SK-N-MC (cell line): ENCODE data around the gene WNT4.

Experiments
- EZH2 ChIP-seq: fragments of 200-600 bp; sonication (generic); IDR thresholded peaks from one replicate; pipeline ENCODE4 v1.6.1; 2017; ENCODE audit warnings: antibody characterized with exemption
- POLR2AphosphoS5 ChIP-seq: IDR thresholded peaks from 2 replicates; pipeline ENCODE4 v1.6.1; 2012; ENCODE audit warnings: mild to moderate bottlenecking, low read depth, low read length, borderline replicate concordance

- TF ChIP-seq EZH2 (no peak), POLR2AphosphoS5 (no peak)
Measured at GRCh38 chr1:22098752-22099151, 44.1 kb downstream of the WNT4 start.
